NCI-H526 treated with DMSO at 0.1 percent for 48 hours (cell line): ENCODE results near the gene CKLF.
"Not testable (repeated sequence)": the region's sequence is repeated elsewhere in the genome, so short reads cannot be mapped to it uniquely, and the experiment has no call there.

ENCODE experiments used
- DNase-seq: peaks from one replicate; lab custom pipeline; 2025; lab: John Stamatoyannopoulos, UW

Gene CKLF

GRCh38 chr16:66569827-66570405 lies 17.5 kb downstream of the CKLF start:
- DNase-seq, result no peak

GRCh38 chr16:66572356-66572755 lies 20.0 kb downstream of the CKLF start:
- no peak for DNase-seq

GRCh38 chr16:66574081-66574480 lies 21.7 kb downstream of the CKLF start:
- DNase-seq, result no peak

- DNase-seq, result no peak
Observed at GRCh38 chr16:66574531-66574930, 22.2 kb downstream of the CKLF start.

- no peak for DNase-seq
Observed at GRCh38 chr16:66575060-66575459, 22.7 kb downstream of the CKLF start.

- no peak for DNase-seq
Observed at GRCh38 chr16:66576296-66576695, 23.9 kb downstream of the CKLF start.

GRCh38 chr16:66578651-66579531 lies 26.5 kb downstream of the CKLF start, which contains the start of gene CMTM2:
TSS of gene CMTM2 (plus strand) at chr16:66579463. CDS start at chr16:66579608, 145 bp downstream.
- no peak for DNase-seq

- DNase-seq, result no peak
Observed at GRCh38 chr16:66580605-66581209, 28.3 kb downstream of the CKLF start.

GRCh38 chr16:66581246-66581952 lies 29.0 kb downstream of the CKLF start:
- no peak for DNase-seq

GRCh38 chr16:66585481-66586239 lies 33.3 kb downstream of the CKLF start:
- DNase-seq, result no peak

GRCh38 chr16:66587881-66588600 lies 35.7 kb downstream of the CKLF start:
- DNase-seq, result no peak

- no peak for DNase-seq
Observed at GRCh38 chr16:66588981-66589713, 36.8 kb downstream of the CKLF start.

GRCh38 chr16:66590322-66590721 lies 37.9 kb downstream of the CKLF start:
- no peak for DNase-seq

- DNase-seq, result no peak
Observed at GRCh38 chr16:66591018-66591417, 38.6 kb downstream of the CKLF start.

- no peak for DNase-seq
Observed at GRCh38 chr16:66592241-66592640, 39.9 kb downstream of the CKLF start.

GRCh38 chr16:66592814-66593213 lies 40.4 kb downstream of the CKLF start:
- no peak for DNase-seq

GRCh38 chr16:66594739-66595138 lies 42.4 kb downstream of the CKLF start:
- DNase-seq, result no peak

- DNase-seq, result not testable (repeated sequence)
Observed at GRCh38 chr16:66596559-66596958, 44.2 kb downstream of the CKLF start.

- no peak for DNase-seq
Observed at GRCh38 chr16:66596986-66597848, 44.8 kb downstream of the CKLF start.
